ENCODE data around the gene NTN1.

DNA sequence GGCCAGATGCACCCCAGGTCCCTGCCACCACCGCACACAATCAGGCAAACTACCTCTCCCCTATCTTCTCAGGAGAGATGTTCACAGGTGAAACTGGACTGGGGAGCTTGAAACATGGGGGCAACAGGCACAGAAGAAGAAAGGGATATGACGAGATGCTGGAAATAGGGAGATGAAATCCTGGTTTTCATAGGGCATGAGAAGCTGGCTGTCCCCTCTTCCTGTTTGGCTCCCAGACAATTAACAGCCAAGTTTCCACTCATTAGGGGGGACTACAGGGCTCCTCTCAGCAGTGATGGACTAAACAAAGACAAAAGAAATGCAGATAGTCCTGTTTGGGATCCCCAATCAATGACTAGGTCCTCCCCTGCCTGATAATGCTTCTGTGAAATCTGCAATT, 266.0 kb downstream of the NTN1 start:
- TF ChIP-seq, protein P1, sequence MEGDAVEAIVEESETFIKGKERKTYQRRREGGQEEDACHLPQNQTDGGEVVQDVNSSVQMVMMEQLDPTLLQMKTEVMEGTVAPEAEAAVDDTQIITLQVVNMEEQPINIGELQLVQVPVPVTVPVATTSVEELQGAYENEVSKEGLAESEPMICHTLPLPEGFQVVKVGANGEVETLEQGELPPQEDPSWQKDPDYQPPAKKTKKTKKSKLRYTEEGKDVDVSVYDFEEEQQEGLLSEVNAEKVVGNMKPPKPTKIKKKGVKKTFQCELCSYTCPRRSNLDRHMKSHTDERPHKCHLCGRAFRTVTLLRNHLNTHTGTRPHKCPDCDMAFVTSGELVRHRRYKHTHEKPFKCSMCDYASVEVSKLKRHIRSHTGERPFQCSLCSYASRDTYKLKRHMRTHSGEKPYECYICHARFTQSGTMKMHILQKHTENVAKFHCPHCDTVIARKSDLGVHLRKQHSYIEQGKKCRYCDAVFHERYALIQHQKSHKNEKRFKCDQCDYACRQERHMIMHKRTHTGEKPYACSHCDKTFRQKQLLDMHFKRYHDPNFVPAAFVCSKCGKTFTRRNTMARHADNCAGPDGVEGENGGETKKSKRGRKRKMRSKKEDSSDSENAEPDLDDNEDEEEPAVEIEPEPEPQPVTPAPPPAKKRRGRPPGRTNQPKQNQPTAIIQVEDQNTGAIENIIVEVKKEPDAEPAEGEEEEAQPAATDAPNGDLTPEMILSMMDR (IDR thresholded peaks at IDR 0.05), result no peak
- no peak for TF ChIP-seq POLR2A (IDR thresholded peaks at IDR 0.05)
